CD14-positive monocyte (primary cell): Measurements from ENCODE around the gene OSBPL2. TPM values are rescaled to one million over a fixed set of nuclear protein-coding genes. Genes with fewer than 3 reads are reported as not detected.

Experiments used
- DNase-seq, 3 donors: peaks; one replicate each; pipeline ENCODE4 v3.0.0-alpha.2; 2011 to 2022
- H2AFZ ChIP-seq: 2 replicates; pipeline ENCODE4 v1.6.0; 2012; ENCODE audit warnings: mild to moderate bottlenecking, low read depth, low read length, inconsistent platforms; ENCODE audit not compliant: insufficient read depth, poor library complexity, severe bottlenecking
- H3K27ac ChIP-seq, 2 donors: 1 replicate in 1 of 2; 2 replicates in 1 of 2; pipeline ENCODE4 v1.5.1; 2012 to 2013; ENCODE audit warnings: low read length in 2 of 2, control low read depth in 1 of 2, inconsistent platforms in 1 of 2, low read depth in 1 of 2, mild to moderate bottlenecking in 1 of 2
- H3K27me3 ChIP-seq, 2 donors: one replicate each; pipeline versions ENCODE4 v1.6.0 to v1.6.1; 2011 to 2013; ENCODE audit warnings: low read length in 2 of 2; ENCODE audit not compliant: control insufficient read depth in 2 of 2, insufficient read depth in 2 of 2
- H3K36me3 ChIP-seq, 2 donors: replicated peaks in 1 of 2; 1 replicate in 1 of 2; 2 replicates in 1 of 2; pipeline versions ENCODE4 v1.5.1 to v1.6.1; 2012 to 2013; ENCODE audit warnings: low read length in 2 of 2, control low read depth in 1 of 2, inconsistent platforms in 1 of 2, mild to moderate bottlenecking in 1 of 2; ENCODE audit not compliant: insufficient read depth in 2 of 2, control insufficient read depth in 1 of 2
- H3K4me1 ChIP-seq, 2 donors: 1 replicate in 1 of 2; 2 replicates in 1 of 2; pipeline versions ENCODE4 v1.5.1 to v1.6.1; 2012 to 2013; ENCODE audit warnings: low read length in 2 of 2, control low read depth in 1 of 2, inconsistent platforms in 1 of 2, mild to moderate bottlenecking in 1 of 2, moderate library complexity in 1 of 2; ENCODE audit not compliant: insufficient read depth in 2 of 2, control insufficient read depth in 1 of 2
- H3K4me2 ChIP-seq: replicated peaks from 2 replicates; pipeline ENCODE3; 2012; ENCODE audit warnings: low read length, moderate library complexity, mild to moderate bottlenecking; ENCODE audit not compliant: poor library complexity, severe bottlenecking; ENCODE audit errors: extremely low read depth
- H3K4me3 ChIP-seq, 3 experiments: fragments of 200-600 bp in 1 of 3; sonication (generic) in 1 of 3; replicated peaks in 1 of 3; 1 replicate in 2 of 3; 2 replicates in 1 of 3; pipeline ENCODE4 v1.5.1; 2011 to 2013; ENCODE audit warnings: low read length in 3 of 3, mild to moderate bottlenecking in 3 of 3, control low read depth in 2 of 3, low read depth in 2 of 3, inconsistent platforms in 1 of 3, moderate library complexity in 1 of 3
- H3K79me2 ChIP-seq: 2 replicates; pipeline ENCODE4 v1.6.0; 2012; ENCODE audit warnings: mild to moderate bottlenecking, control low read depth, inconsistent platforms, low read length, moderate library complexity; ENCODE audit not compliant: insufficient read depth
- H3K9ac ChIP-seq: 2 replicates; pipeline ENCODE4 v1.6.0; 2017; ENCODE audit warnings: low read length, mild to moderate bottlenecking; ENCODE audit not compliant: insufficient read depth, poor library complexity, severe bottlenecking
- H3K9me3 ChIP-seq, 2 donors: replicated peaks in 1 of 2; 1 replicate in 1 of 2; 2 replicates in 1 of 2; pipeline versions ENCODE4 v1.5.1 to v1.6.1; 2012 to 2013; ENCODE audit warnings: low read length in 2 of 2, control low read depth in 1 of 2; ENCODE audit not compliant: control insufficient read depth in 1 of 2, insufficient read depth in 1 of 2
- H4K20me1 ChIP-seq: 2 replicates; pipeline ENCODE4 v1.6.0; 2012; ENCODE audit warnings: mild to moderate bottlenecking, low read length, control low read depth, moderate library complexity; ENCODE audit not compliant: insufficient read depth
- H3K27ac Mint-ChIP-seq, 7 donors: one replicate each; pipeline ENCODE4 v1.8.0; 2020; ENCODE audit warnings: mild to moderate bottlenecking in 7 of 7, mixed read lengths in 7 of 7, moderate library complexity in 6 of 7, inconsistent platforms in 2 of 7
- H3K27me3 Mint-ChIP-seq, 3 donors: one replicate each; pipeline ENCODE4 v1.8.0; 2021 to 2022; ENCODE audit warnings: low read depth in 3 of 3, mild to moderate bottlenecking in 3 of 3, mixed read lengths in 3 of 3, moderate library complexity in 3 of 3, inconsistent platforms in 1 of 3
- H3K36me3 Mint-ChIP-seq, 2 donors: one replicate each; pipeline ENCODE4 v1.8.0; 2020; ENCODE audit warnings: mixed read lengths in 2 of 2, inconsistent platforms in 1 of 2, mild to moderate bottlenecking in 1 of 2
- H3K4me1 Mint-ChIP-seq: one replicate; pipeline ENCODE4 v1.8.0; 2020; ENCODE audit warnings: mild to moderate bottlenecking, mixed read lengths
- H3K4me3 Mint-ChIP-seq, 2 donors: one replicate each; pipeline ENCODE4 v1.8.0; 2020; ENCODE audit warnings: mild to moderate bottlenecking in 2 of 2, mixed read lengths in 2 of 2, moderate library complexity in 1 of 2
- H3K9me3 Mint-ChIP-seq, 7 donors: one replicate each; pipeline ENCODE4 v1.8.0; 2020 to 2022; ENCODE audit warnings: mixed read lengths in 7 of 7, mild to moderate bottlenecking in 6 of 7, moderate library complexity in 6 of 7, inconsistent platforms in 2 of 7
- WGBS: methylation state at CpG from one replicate; pipeline ENCODE4 v1.1.5; 2013; ENCODE audit warnings: missing lambda C conversion rate; ENCODE audit not compliant: insufficient coverage; 5-methylcytosine and 5-hydroxymethylcytosine counted together
- intact Hi-C, 2 donors: fragments of 100-400 bp; cut with micrococcal nuclease; formaldehyde crosslinking; loops; one replicate each; pipeline versions ENCODE4 v1.15.0 to v1.15.1; 2023
- polyA plus RNA-seq, 3 donors: library from polyadenylated mRNA; depleted of rRNA in 1 of 3; unstranded in 2 of 3; stranded (reverse) in 1 of 3; fragments of 300-500 nt in 2 of 3; fragments of >200 nt in 1 of 3; fragmentation: Illumina TruSeq in 2 of 3; gene quantifications; 1 replicate in 2 of 3; 2 replicates in 1 of 3; pipeline ENCODE4 v1.2.3, GENCODE V29; 2012 to 2021
- TF ChIP-seq, protein P1 (sequence below): fragments of 200-600 bp; IDR thresholded peaks from one replicate; pipeline ENCODE4 v1.8.0; 2022; ENCODE audit warnings: antibody characterized with exemption, mild to moderate bottlenecking

Gene OSBPL2
- polyA plus RNA-seq, 3 donors = 12.9 to 29.1 (median 17.9) TPM

- no peak overlapping the region for H3K4me3 Mint-ChIP-seq
- no peaks in the 10 kb centered on the region for H3K36me3 ChIP-seq
- intact Hi-C loops = no loop called here
- H3K27me3 ChIP-seq = no peaks in the 10 kb centered on the region
- no peak overlapping the region for H2AFZ ChIP-seq
- H3K27me3 Mint-ChIP-seq = peaks cover 5 to 13% (median 8%) of the 10 kb centered on the region in 3 donors
- H3K4me1 ChIP-seq = peaks cover 5 to 6% of the 10 kb centered on the region in 2 donors
- no peak overlapping the region for H3K27ac ChIP-seq
- H3K9ac ChIP-seq = no peak overlapping the region
- 76% methylated on average over 9 of the region's 10 CpGs for WGBS
- peaks cover 5% of the 10 kb centered on the region for H3K4me1 Mint-ChIP-seq
- H3K36me3 Mint-ChIP-seq = no peaks in the 10 kb centered on the region
- no peak overlapping the region for H3K27ac Mint-ChIP-seq
- H3K9me3 ChIP-seq = no peaks in the 10 kb centered on the region
- TF ChIP-seq, protein P1, sequence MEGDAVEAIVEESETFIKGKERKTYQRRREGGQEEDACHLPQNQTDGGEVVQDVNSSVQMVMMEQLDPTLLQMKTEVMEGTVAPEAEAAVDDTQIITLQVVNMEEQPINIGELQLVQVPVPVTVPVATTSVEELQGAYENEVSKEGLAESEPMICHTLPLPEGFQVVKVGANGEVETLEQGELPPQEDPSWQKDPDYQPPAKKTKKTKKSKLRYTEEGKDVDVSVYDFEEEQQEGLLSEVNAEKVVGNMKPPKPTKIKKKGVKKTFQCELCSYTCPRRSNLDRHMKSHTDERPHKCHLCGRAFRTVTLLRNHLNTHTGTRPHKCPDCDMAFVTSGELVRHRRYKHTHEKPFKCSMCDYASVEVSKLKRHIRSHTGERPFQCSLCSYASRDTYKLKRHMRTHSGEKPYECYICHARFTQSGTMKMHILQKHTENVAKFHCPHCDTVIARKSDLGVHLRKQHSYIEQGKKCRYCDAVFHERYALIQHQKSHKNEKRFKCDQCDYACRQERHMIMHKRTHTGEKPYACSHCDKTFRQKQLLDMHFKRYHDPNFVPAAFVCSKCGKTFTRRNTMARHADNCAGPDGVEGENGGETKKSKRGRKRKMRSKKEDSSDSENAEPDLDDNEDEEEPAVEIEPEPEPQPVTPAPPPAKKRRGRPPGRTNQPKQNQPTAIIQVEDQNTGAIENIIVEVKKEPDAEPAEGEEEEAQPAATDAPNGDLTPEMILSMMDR = no peak
- H3K4me2 ChIP-seq = no peak overlapping the region
- H3K79me2 ChIP-seq = no peaks in the 10 kb centered on the region
- no peak for DNase-seq
- H4K20me1 ChIP-seq = no peaks in the 10 kb centered on the region
- H3K9me3 Mint-ChIP-seq = peaks cover 3 to 19% (median 12%) of the 10 kb centered on the region in 7 donors
- H3K4me3 ChIP-seq = no peak overlapping the region
Measured at GRCh38 chr20:62344782-62345181, 106.5 kb downstream of the OSBPL2 start.

Other genes starting within 250 kb of the OSBPL2 start
- 10 to 100 TPM in 1 of 3 donors, under 1 TPM in 2; 0.48 to 14.9 (median 0.99) TPM for gene TAF4, start 172.6 kb upstream of the OSBPL2 start, polyA plus RNA-seq
- 10 to 100 TPM in 1 of 3 donors, 1 to 10 TPM in 2; 1.0 to 33.5 (median 1.4) TPM for gene LSM14B, start 116.0 kb upstream of the OSBPL2 start, polyA plus RNA-seq
- gene PSMA7, start 95.1 kb upstream of the OSBPL2 start, polyA plus RNA-seq = 100 to 1,000 TPM; 402 to 668 (median 527) TPM
- 10 to 100 TPM in 1 of 3 donors, 1 to 10 TPM in 1, under 1 TPM in 1; 0.75 to 16.5 (median 1.1) TPM for gene SS18L1, start 94.8 kb upstream of the OSBPL2 start, polyA plus RNA-seq
- 10 to 100 TPM; 10.8 to 16.1 (median 14.9) TPM for gene MTG2, start 55.5 kb upstream of the OSBPL2 start, polyA plus RNA-seq
- not detected for gene HRH3, start 18.2 kb upstream of the OSBPL2 start, polyA plus RNA-seq
- gene ADRM1, start 64.5 kb downstream of the OSBPL2 start, polyA plus RNA-seq = 10 to 100 TPM; 63.3 to 81.5 (median 72.5) TPM
- gene LAMA5, start 128.8 kb downstream of the OSBPL2 start, polyA plus RNA-seq = under 1 TPM in 1 of 3 donors, not detected in 2; 0.05 TPM
- gene RPS21, start 148.6 kb downstream of the OSBPL2 start, polyA plus RNA-seq = 1,000 to 10,000 TPM in 1 of 3 donors, 100 to 1,000 TPM in 2; 799 to 6,263 (median 968) TPM
- gene CABLES2, start 168.8 kb downstream of the OSBPL2 start, polyA plus RNA-seq = 1 to 10 TPM in 1 of 3 donors, under 1 TPM in 2; 0.60 to 4.0 (median 0.61) TPM
- gene RBBP8NL, start 189.0 kb downstream of the OSBPL2 start, polyA plus RNA-seq = not detected
- gene GATA5, start 237.5 kb downstream of the OSBPL2 start, polyA plus RNA-seq = not detected